UCSD-AML1 (cell line): ENCODE results near the gene RSPH4A.
A peak's percentile ranks its signal among the peaks of the same experiment; 100 is the strongest.
"Not testable (repeated sequence)": the region's sequence is repeated elsewhere in the genome, so short reads cannot be mapped to it uniquely, and the experiment has no call there.

Source experiments
- DNase-seq: peaks from one replicate; lab custom pipeline; 2025; ENCODE audit not compliant: unreplicated experiment; lab: John Stamatoyannopoulos, UW

RSPH4A gene

GRCh38 chr6:116615937-116616736 is at the start of gene RSPH4A:
TSS of gene RSPH4A (plus strand) at chr6:116616479. CDS start at chr6:116616624, 145 bp downstream.
- peak; percentile 79 for DNase-seq

DNA sequence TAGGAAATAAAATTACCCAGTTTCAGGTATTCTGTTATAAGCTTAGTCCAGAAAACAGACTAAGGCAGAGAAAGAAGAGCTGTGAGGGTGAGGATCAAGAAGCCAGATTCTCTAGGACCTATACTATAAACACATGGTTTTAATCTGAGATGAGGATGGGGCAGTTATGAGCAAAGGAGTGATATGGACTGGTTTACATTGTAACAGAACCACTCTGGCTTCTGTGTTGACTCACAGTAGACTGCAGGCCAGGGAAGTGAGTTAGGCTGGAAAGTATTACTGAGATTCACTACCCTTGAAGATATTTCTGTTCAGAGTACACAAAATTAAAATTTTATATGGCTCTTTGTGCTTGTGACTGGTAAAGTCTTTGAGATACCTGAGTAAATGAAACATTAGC is 48.2 kb upstream of the RSPH4A start:
- DNase-seq, result no peak

DNA sequence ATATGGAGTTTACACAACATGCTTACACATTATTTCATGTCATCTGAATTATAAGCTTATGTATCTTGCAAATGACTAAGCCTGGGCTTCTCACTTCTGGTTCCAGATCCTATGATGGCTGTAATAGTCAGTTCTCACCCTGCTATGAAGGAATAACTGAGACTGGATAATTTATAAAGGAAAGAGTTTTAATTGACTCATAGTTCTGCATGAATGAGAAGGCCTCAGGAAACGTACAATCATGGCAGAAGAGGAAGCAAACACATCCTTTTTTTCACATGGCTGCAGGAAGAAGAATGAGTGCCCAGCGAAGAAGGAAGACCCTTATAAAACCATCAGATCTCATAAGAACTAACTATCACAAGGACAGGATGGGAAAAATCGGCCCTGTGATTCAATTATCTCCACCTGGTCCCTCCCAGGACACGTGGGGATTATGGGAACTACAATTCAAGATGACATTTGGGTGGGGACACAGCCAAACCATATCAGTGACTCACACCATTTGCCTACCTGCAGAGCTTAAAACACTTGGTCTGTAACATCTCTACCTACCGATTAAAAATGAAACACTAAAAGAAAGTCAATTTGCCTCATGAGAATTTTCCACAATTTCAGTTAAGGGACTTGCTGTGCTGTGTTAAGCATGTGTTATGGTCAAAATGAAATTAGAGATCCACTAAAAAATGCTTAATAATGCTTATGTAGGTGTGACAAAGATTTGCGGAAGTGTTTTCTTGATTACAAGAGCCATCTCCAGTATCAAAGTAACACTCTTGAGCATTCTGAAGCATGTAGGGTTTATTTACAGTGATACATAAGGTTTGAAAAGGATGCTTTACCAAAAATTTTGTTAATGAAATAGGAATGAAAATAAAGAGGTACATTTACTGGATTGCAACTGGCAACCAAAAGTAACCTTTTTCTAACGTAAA is 47.2 kb upstream of the RSPH4A start:
- DNase-seq, result peak; percentile 8

GRCh38 chr6:116570856-116571682 is 45.2 kb upstream of the RSPH4A start, which contains the start of gene RWDD1:
TSS of gene RWDD1 (plus strand) at chr6:116571504. CDS start at chr6:116571583, 79 bp downstream.
- peak; percentile 98 for DNase-seq

GRCh38 chr6:116571683-116572000 is 44.6 kb upstream of the RSPH4A start:
- DNase-seq, result no peak

GRCh38 chr6:116572162-116572561 is 44.1 kb upstream of the RSPH4A start:
- DNase-seq, result peak; percentile 11

- DNase-seq, result no peak
Observed at GRCh38 chr6:116575227-116575626, 41.1 kb upstream of the RSPH4A start.

- no peak for DNase-seq
Observed at GRCh38 chr6:116577486-116577885, 38.8 kb upstream of the RSPH4A start.

DNA sequence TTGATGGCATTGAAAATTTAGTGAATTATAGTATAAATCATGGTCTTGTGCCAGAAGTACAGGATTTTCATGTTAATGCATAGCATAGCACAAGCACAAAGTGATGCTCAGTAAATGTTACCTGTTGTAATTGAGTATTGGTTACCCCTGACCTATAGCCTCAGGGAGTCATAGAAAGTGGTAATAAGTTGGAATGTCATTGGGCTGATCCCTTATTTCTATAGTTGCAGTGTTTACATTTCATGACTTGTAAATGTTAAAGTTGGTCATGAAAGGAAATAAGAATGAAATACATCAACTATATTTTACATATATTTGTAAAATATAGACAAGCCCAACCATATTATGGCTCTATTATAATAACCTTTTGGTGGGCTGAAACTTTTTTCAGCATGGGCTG is 37.9 kb upstream of the RSPH4A start:
- no peak for DNase-seq

DNA sequence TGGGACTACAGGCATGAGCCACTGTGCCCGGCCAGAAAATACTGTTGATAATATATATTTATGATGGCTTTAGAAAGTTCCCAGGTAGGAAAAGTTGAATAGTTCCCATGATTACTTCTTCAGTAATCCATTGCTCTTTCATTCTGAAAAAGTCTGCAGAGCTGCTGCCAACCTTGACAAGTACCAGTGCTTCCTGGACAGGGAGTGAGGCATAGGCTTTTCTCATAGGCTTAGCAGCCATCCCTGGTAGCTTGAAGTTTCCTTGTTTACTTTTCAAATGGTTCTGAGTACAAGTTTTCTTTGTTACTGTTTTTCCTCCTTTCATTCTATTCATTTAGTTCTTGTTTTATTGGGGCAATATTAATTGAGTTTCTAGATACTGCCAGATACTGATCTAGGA is 37.1 kb upstream of the RSPH4A start:
- DNase-seq, result no peak

- DNase-seq, result no peak
Observed at GRCh38 chr6:116580198-116580597, 36.1 kb upstream of the RSPH4A start.

DNA sequence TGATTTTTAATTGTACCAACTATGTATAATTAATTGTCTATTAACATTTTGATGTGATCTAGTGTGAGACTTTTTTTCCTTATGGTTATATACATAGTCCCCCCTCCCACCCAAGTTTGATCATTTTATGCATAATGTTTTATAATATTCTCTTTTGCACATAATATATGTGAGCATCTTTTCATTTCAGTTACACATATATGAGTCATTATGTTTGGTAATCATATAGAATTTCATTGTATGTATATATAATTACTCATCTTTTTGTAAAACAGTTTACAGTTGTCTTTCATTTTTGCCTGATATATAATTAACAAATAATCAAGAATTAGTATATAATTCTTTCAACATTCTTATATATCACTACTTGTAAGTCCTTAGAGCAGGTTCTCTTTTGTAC is 30.0 kb upstream of the RSPH4A start:
- no peak for DNase-seq

DNA sequence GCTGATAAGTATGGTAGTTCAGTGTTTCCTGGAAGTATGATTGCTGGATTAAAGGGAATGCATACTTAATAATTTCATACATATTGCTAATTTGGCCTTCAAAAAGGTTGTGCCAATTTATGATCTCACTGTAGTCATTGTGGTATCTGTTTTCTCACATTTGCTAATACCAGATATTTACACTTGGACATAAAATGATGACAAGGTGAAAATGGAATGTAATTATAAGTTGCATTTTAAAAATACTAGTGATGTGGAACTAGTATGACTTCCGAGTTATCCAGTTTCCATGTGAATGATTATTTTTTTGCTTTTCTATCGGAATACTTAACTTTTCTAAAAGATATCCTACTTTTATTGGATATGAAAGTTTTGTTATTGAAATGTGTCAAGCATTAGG is 29.5 kb upstream of the RSPH4A start:
- no peak for DNase-seq

- DNase-seq, result no peak
Observed at GRCh38 chr6:116595247-116595646, 21.0 kb upstream of the RSPH4A start.

- DNase-seq, result no peak
Observed at GRCh38 chr6:116596815-116597214, 19.5 kb upstream of the RSPH4A start.

- not testable (repeated sequence) for DNase-seq
Observed at GRCh38 chr6:116603916-116604315, 12.4 kb upstream of the RSPH4A start.

DNA sequence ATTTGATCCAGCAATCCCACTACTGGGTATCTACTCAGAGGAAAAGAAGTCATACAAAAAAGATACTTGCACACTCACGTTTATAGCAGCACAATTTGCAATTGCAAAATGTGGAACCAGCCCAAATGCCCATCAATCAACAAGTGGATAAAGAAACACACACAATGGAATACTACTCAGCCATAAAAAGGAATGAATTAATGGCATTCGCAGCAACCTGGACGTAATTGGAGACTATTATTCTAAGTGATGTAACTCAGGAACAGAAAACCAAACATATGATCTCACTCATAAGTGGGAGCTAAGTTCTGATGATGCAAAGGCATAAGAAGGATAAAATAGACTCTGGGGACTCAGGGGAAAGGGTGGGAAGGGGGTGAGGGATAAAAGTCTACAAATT is 11.4 kb upstream of the RSPH4A start:
- DNase-seq, result not testable (repeated sequence)

DNA sequence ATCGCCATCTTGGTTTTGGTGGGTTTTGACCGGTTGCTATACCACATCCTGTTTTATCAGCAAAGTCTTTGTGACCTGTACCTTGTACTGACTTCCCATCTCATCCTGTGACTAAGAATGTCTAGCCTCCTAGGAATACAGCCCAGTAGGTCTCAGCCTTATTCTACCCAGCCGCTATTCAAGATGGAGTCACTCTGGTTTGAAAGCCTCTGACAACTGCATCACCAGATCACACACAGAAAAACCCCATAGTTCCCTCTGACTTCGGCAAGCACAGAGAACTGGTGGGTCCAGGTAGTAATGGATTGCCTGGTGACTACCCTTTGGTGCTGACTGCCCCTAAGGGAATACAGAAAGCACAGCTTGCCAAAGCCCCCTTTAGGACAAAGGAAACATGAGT is 10.3 kb upstream of the RSPH4A start:
- no peak for DNase-seq

- no peak for DNase-seq
Observed at GRCh38 chr6:116611056-116611455, 5.2 kb upstream of the RSPH4A start.

DNA sequence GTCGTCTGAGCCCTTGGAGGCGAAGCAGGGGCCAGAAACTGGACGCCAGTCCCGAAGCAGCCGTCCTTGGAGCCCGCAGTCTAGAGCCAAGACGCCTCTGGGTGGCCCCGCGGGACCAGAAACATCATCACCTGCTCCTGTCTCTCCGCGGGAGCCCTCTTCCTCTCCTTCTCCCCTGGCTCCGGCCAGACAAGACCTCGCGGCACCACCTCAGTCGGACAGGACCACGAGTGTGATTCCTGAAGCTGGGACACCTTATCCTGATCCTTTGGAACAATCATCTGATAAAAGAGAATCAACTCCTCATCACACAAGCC is 416 bp downstream of the RSPH4A start:
- DNase-seq, result peak; percentile 19

DNA sequence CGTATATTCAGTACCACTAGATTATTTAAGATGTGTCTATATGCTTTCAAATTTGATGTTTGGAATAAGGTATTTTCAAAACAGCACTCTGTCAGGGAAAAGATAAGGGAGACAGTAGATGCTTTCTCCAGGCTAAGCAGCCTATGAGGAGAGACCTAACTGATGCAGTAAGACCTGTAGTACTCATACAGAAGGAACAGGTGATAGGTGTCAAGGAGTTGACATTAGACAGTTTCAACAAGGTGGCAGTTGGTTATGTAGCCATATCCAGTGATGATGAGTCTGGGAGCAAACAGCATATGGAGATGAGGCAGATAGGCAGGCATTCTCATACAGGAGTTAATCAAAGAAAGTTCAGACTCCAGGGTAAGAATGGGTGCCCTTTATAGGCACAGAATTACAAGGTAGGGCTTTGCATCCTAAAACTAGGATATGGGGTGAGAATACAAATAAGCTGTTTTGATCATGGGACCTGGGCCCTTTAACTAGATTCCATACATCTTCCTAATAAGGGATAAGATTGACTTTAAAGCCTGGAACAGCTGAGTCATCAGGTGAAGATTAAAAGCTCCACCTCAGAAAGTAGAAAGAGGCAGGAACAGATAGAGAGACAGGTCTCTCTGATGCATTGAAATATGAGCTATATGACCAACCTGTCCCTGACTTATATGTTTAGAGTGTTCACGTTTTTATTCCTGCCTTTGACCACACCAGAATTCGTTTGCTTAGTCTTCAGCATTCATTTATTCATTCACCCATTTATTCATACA is 7.9 kb downstream of the RSPH4A start:
- DNase-seq, result no peak
